Stimulated activated CD8-positive, alpha-beta memory T cell treated with anti-CD3 and anti-CD28 coated beads, Interleukin-15, amount 100 ng/mL, for 24 hours (primary cell): Measurements from ENCODE around the gene RAE1.
"Not testable (repeated sequence)": the region's sequence is repeated elsewhere in the genome, so short reads cannot be mapped to it uniquely, and the experiment has no call there.

Experiments
- DNase-seq: peaks from one replicate; pipeline ENCODE4 v3.0.0-alpha.2; 2020; ENCODE audit warnings: low read depth

RAE1 gene

DNA sequence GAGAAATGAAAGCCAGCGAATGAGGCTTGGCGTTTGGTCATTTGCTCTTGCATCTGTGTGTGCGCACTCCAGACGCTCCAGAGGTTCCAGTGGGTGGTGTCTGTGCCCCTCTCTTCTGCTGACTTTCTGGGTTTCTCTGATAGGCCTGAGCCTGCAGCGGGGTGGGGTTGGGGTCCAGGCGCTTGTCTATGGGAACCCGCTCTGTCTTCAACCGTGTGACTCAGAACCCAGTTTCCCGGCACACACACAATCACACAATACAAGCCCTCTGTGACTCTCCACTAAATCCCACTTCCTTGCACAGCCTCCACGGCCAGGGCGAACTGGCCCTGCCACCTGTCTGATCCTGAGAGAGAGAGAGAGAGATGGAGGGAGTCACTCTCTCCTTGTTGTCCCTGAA lies 64.7 kb downstream of the RAE1 start:
- DNase-seq: no peak

DNA sequence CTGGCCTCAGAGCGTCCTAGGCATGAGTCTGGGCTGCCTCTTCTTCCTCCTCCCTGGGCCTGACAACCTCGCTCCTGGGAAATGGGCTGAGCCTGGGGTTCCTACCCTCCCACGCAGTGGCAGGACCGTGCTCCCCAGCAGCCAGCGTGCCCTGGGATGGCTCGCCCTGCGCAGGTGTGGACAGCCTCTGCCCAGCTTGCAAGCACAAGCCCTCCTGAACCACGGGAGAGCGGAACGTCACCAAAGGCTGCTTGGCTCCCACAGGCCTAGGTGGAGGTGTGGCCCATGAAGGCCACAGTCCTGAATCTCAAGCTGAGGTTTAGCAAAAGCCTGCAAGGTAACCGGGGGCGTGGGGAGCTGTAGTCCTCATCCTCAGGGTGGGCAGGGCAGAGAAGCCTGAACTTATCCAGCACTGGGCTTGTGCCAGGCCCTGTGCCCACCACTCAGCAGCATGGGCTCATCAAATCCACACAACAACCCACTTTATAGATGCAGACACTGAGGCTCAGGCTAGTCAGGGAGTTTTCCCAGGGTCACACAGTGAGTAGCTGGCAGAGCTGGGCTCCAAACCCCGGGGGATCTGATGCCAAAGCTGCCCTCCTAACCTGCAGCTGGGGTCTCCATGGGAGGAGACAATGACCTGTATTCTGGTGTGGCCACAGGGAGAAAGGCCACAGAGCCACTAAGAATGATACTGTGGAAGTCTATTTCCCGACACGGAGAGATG lies 65.4 kb downstream of the RAE1 start:
- DNase-seq: no peak

DNA sequence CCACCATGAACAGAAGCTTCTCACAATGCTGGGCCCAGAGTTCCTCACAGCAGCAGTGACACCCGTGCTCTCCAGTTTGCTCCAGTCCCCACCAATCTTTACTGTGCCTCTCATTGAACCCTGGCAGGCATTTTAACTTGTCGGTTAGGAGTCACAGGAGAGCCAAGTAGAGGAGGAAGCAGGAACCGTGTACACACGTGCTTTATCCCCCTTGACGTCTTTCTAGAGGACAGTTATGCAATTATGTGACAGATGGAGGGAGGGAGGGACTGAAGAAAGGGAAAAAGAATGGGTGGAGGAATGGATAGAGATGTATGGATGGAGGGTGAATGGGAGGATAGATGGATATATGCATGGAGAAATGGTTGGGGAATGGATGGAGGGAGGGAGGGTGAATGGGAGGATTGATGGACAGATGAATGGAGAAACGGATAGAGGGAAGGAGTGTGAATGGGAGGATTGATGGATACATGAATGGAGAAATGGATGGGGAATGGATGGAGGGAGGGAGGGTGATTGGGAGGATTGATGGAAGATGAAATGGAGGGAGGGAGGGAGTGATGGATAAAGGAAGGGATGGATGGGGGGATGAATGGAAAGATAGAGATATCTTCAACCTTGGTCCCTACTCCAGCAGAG lies 66.1 kb downstream of the RAE1 start:
- DNase-seq: no peak

DNA sequence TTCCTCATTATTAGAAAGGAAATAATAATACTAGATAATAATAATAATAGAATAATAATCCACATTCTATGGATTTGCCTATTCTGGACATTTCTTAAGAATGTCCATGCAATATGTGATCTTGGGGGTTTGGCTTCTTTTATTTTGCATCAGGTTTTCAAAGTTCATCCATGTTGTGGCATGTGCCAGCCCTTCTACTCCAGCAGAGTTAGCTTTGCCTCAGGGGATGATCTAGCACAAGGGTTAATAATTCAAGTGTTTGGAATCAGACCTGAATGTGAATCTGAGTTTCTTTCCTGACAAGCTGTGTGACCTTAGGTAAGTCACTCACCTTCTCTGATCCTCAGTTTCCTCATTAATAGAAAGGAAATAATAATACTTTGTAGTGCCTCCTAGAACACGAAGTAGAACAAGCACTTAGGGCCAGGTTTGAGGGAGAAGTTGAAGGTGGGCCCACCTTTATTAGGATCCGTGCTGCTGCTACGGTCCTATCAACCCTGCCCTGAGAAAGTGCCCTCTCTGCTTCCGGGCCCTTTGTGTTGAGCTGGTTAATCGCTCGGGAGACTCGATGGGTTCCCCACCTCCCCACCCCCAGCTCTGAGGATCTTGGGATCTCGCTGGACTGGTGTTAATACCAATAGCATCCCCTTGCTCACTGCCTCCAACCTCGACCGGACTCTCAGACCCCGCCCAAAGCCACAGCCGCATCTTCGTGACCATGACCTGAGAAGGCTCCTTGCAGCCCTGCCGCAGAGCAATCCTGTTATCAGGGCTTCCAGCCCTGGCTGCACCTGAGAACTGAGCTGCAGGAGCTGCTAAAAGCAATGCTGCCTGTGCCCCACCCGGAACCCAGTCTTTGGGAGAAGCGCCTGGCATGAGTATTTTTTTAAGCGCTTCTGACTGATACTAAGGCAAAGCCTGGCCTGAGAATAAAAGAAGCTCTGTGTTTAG lies 67.0 kb downstream of the RAE1 start:
- DNase-seq: no peak

DNA sequence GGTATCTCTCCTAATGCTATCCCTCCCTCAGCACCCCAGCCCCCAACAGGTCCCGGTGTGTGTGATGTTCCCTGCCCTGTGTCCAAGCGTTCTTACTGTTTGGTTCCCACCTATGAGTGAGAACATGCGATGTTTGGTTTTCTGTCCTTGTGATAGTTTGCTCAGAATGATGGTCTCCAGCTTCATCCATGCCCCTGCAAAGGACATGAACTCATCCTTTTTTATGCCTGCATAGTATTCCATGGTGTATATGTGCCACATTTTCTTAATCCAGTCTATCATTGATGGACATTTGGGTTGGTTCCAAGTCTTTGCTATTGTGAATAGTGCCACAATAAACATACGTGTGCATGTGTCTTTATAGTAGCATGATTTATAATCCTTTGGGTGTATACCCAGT lies 68.4 kb downstream of the RAE1 start:
- DNase-seq: not testable (repeated sequence)

DNA sequence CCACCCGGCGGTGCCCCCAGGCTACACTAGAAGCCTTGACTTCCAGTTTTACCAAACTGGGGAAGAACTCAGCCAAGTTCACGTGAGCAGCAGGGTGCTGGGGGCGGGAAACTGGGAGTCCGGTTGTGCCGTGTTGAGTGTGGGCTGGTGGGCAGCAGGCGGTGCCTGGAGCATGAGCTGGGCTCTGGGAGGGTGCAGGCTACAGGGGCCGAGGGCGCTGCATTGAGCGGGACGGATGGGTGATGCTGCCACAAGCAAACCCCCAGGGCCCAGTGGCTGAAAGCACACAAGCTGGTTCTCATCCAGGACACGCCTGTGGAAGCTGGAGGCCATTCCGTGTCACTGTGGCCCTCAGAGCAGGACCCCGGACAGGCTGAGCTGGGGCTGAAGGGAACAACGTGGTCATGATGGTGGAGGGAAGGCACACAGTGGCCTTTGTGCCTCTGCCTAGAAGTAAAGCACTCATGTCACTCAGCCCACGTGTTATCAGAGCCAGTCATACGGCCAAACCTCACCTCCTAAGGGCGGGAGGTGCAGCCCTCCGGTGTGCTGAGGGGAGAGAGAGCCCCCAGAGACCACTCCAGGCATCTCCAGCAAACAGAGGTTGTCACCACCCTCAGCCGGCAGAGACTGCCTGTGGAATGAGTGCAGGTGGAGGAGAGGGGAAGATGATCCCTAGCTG lies 69.7 kb downstream of the RAE1 start:
- DNase-seq: no peak

DNA sequence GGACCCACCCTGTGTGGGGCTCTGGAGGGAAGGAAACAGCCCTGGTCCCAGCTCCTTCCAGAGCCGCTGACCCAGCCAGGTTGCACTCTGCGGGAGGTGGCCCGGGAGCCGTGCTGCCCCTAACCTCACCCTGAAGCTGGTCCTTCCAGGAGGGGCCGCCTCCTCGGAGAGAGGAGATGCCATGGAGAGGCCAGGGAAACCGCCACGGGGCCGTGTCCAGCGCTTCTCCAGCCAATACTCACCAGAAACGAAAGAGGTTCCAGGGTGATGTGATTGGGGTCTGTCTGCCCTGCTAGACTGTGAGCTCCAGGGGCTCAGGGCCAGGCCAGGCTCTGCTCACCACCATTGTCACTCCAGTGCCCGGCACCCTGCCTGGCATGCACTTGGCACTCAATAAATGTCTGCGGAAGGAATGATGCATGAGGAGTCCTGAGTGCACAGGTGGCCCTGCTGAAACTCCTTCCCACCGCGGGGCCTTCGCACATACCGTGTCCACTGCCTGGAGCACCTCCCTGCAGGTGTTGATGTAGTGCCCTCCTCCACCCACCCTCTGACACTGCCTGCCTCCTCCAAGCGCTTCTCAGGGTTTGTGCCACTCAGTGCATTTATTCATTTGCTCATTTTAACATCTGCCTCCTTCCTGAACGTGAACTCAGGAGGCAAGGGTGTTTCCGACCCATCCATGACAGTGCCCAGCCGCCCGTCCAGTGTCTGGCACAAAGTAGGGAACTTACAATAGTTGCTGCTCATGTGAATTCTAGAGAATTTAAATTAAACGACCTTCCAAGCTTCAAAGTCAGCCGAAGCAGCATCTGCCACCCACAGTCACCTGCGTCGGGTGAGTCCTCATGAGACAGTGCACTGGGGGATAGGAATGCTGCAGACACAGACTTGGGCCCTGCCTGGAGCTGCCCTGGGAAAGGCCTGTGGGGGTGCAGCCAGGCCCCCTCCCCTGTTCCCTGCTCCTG lies 70.5 kb downstream of the RAE1 start:
- no peak for DNase-seq

DNA sequence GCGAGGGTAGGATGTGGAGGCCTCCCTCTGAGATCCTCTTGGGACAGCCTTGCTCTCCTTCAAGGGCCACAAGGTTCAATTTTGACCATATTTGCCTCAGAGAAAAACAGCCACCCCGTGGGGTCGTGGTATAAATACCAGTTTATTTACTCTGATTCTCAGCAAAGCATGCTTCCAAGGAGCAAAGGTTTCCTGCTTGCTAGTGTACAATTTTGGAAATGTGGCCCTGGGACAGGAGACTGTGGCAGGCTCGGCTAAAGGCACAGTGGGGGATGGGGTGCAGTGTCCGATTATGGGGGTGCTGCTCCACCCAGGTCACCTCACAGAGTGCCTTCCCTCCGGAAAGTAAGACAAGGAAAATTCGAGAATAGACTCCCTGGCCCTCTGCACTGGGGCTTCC lies 71.2 kb downstream of the RAE1 start:
- DNase-seq: no peak

DNA sequence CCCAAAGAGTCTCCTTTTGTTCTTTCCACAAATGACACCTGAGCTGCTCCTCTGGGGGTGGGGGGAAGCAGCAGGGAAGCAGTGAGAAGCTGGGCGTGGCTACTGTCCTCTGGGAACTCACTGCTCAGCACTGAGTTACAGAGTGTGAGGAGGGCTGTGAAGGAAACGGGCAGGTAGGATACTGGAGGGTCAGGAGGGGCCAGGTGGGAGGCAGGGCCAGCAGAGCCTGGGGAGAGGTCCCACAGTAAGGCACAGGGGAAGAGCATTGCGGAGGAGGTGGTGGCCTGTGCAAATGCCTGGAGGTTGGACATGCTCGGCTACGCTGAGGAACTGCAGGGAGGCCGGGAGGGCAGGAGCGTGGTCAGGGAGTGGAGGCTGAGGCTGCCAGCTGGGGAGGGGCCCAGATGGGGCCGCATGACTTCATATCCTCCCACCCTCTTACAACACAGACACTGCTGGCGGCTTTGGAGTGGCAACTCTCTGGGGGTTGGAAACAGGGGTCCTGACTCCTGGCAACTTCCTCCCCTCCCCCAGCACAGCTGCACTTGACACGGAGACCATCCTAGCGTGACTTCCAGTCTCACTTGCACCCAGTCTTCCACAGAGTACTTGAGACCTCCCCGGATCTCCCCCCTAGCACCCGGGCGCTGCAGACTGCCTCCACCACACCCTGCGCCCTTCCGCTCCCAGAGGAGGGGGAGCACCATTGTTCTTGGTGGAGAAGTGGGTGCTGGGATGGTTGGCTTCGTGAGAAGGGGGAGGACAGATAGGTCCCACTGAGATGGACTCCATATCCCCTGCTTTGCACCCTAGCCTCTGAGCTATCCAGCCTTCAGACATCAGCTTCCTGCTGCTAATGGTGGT lies 74.3 kb downstream of the RAE1 start:
- no peak for DNase-seq

DNA sequence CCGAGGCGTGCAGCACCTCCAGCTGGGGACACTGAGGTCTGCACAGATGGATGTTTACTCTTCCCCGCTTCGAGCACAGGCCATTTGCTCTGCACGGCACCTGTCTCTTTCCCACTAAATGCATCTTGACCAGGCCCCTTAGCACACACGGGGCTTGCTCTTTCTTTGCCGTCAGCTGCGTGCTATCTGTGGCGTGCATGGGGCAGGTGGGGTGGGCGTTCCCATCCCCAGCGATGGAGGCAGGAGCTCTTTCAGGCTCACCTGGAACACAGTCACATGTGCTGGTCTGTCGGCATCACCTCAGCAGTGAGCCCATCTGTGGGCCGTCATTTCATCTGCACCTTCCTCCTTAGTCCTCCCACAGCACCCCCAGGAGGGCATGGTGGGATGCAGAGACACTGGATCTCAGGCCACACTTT lies 75.2 kb downstream of the RAE1 start:
- no peak for DNase-seq

DNA sequence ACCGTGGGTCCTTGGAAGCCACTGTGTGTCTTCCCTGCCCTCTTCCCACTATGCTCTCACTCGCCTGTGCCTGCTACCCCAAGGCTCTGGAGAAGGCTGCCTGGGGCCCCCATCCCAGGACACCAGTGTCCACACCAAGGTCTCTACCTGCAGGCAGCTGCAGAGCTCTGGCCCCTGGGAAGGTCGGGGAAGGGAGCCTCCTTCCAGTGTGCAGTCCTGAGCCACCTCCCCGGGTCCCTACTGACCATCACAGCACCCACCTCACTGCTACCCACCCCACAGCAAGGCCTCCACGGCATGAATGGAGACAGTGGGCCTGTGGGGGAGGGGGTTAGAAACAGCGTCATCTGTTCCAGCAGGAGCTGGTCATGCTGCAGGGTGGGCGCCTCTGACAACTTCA lies 75.8 kb downstream of the RAE1 start:
- DNase-seq: no peak

DNA sequence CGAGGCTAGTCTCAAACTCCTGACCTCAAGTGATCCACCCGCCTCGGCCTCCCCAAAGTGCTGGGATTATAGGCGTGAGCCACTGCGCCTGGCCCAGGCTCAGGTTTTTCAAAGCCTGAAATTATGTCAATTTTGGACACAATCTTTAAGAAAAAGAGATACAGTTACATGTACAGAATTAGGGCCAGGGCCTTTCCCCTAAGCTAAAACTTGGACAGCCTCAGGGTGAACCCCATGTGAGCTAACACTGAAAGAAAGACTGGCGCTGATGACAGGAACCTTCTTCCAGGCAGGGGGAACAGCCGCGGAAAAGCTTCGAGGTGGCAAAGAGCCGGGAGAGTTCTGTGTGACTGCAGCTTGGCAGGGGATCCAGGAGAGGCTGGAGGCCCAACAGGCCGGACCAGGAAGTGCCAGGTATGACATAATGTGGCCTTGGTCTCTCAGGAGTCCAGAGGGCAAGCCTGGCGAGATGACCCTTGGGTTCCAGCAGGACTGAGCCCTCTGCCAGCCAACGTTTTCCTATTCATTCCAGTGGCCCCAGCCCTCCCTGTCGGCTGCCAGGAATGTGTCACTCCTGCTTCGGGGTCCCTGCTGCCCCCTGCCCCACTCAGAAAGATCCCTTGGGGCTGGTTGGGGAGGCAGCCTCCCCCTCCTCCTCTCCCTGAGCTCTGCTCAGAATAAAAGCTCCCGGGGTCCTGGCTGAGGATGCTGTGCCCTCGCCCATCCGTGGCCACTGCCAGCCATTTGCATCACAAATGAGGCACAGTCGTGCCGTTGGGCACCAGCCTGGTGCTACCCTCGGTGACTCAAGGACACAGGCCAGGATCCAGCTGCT lies 77.5 kb downstream of the RAE1 start:
- DNase-seq: no peak
